Natural killer cell (primary cell): Measurements from ENCODE around the gene SHMT2. TPM values are rescaled to one million over a fixed set of nuclear protein-coding genes. Genes with fewer than 3 reads are reported as not detected.

Experiments
- ATAC-seq, 3 donors: fragments of 150-1000 bp in 2 of 3; fragments of 200-7000 bp in 1 of 3; cut with Tn5 transposase; 1 replicate in 1 of 3; 2 replicates in 2 of 3; pipeline ENCODE4 v1.10.0; 2021; ENCODE audit warnings: mild to moderate bottlenecking in 2 of 3, moderate library complexity in 2 of 3
- DNase-seq, 2 donors: peaks; one replicate each; pipeline versions ENCODE4 v3.0.0 to v3.0.0-alpha.2; 2013 to 2021; ENCODE audit warnings: mixed read lengths in 1 of 2
- H3K27ac ChIP-seq: one replicate; pipeline ENCODE4 v1.5.1; 2013; ENCODE audit warnings: mild to moderate bottlenecking, low read length
- H3K27me3 ChIP-seq: one replicate; pipeline ENCODE4 v1.6.1; 2013; ENCODE audit warnings: low read length; ENCODE audit not compliant: control insufficient read depth, insufficient read depth
- H3K36me3 ChIP-seq: one replicate; pipeline ENCODE4 v1.6.1; 2013; ENCODE audit warnings: low read length; ENCODE audit not compliant: control insufficient read depth, insufficient read depth
- H3K4me1 ChIP-seq: one replicate; pipeline ENCODE4 v1.6.1; 2013; ENCODE audit warnings: low read length; ENCODE audit not compliant: control insufficient read depth, insufficient read depth
- H3K4me3 ChIP-seq: one replicate; pipeline ENCODE4 v1.5.1; 2013; ENCODE audit warnings: low read length
- H3K9me3 ChIP-seq: one replicate; pipeline ENCODE4 v1.6.1; 2013; ENCODE audit warnings: low read length; ENCODE audit not compliant: control insufficient read depth, insufficient read depth
- H3K27ac Mint-ChIP-seq, 2 donors: one replicate each; pipeline ENCODE4 v1.8.0; 2022; ENCODE audit warnings: mild to moderate bottlenecking in 2 of 2, mixed read lengths in 2 of 2, moderate library complexity in 1 of 2
- H3K27me3 Mint-ChIP-seq, 2 donors: one replicate each; pipeline ENCODE4 v1.8.0; 2022; ENCODE audit warnings: low read depth in 2 of 2, mixed read lengths in 2 of 2
- H3K36me3 Mint-ChIP-seq: one replicate; pipeline ENCODE4 v1.8.0; 2022; ENCODE audit warnings: mixed read lengths
- H3K4me1 Mint-ChIP-seq, 2 donors: one replicate each; pipeline ENCODE4 v1.8.0; 2022; ENCODE audit warnings: mixed read lengths in 2 of 2
- H3K4me3 Mint-ChIP-seq: one replicate; pipeline ENCODE4 v1.8.0; 2022; ENCODE audit warnings: mild to moderate bottlenecking, moderate library complexity, mixed read lengths
- H3K9me3 Mint-ChIP-seq, 2 donors: one replicate each; pipeline ENCODE4 v1.8.0; 2022; ENCODE audit warnings: mixed read lengths in 2 of 2
- WGBS: methylation state at CpG from one replicate; pipeline ENCODE4 v1.1.7; 2013; ENCODE audit warnings: missing lambda C conversion rate; ENCODE audit not compliant: insufficient coverage; 5-methylcytosine and 5-hydroxymethylcytosine counted together
- intact Hi-C: fragments of 100-400 bp; cut with micrococcal nuclease; formaldehyde crosslinking; loops from one replicate; pipeline ENCODE4 v1.14.2; 2022
- total RNA-seq, 4 donors: library from RNA; stranded (reverse); fragments of 120-200 nt in 1 of 4; gene quantifications; one replicate each; pipeline versions ENCODE4 v1.2.3 to v1.2.4, GENCODE V29; 2013 to 2022
- TF ChIP-seq, protein P1 (sequence below): fragments of 200-600 bp; IDR thresholded peaks from one replicate; pipeline ENCODE4 v1.8.0; 2022; ENCODE audit warnings: antibody characterized with exemption

Gene SHMT2
- total RNA-seq, 3 donors from 2014 or later (not counting 1 experiment from before 2014, with no cell fraction given): 28.6 to 39.3 (median 34.9) TPM

DNA sequence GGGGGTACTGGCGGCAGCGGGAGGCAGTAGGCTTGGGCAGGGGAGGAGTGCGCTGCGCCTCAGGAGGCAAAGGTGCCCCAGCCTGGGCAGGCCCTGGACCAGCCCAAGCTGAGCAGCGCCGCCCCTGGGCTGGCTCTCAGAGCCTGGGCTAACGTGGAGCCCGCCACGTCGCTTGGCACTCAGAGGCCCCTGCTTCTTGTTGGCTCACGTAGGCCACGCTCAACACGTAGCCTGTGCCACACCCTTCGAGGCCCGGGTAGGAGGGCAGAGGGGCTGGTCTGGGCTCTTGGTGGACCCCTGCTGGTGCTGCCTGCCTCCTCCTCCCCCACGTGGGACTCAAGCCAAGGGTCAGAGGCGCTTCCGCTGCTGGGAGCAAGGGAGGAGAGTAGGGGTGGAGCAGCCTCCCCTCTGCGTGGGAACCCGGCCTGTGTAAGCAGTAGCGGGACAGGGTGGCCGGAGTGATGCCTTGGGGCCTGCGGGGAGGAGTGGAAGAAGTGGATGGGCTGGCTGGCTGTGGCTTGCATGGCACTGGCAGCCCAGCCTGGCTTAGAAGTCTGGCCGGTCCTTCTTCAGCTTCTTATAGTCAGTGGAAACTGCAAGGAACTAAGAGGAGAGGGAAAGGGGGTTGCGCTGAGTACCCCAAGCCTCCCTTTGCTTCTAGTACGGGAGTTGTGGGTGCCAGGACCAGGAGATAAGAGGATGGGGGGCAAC is 5.7 kb downstream of the SHMT2 start:
- no peak overlapping the region for H3K4me3 Mint-ChIP-seq

DNA sequence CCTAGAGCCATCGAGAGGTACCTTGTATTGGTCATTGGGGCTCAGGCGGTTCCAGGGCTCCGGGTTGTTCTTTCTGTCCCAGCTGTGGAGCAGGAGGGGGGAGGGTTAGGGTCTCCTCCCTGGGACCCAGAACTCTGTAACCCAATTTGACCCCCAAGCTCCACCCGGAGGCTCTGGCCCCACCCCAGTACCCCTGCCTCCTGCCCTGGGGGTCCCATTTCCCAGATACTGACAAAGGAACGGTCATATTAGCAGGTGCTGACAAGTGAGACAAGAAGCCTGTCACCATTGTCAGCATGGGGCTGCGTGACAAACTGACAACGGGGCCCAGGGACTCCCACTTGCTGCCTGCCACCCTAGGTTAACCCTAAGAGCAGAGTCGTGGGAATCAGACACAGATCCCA is 6.2 kb downstream of the SHMT2 start:
- WGBS: 62% methylated on average over 8 of the region's 8 CpGs
- Histone ChIP-seq H3K27ac (peak overlapping the region; percentile 35), H3K4me3 (no peak overlapping the region), H3K4me1 (peaks cover 70% of the 10 kb centered on the region), H3K27me3 (peaks cover 51% of the 10 kb centered on the region), H3K36me3 (peaks cover 31% of the 10 kb centered on the region), H3K9me3 (no peaks in the 10 kb centered on the region)
- no peak for DNase-seq
- Mint-ChIP-seq H3K4me3 (no peak overlapping the region), H3K36me3 (peaks cover 9% of the 10 kb centered on the region), H3K4me1 (peaks cover 30 to 49% of the 10 kb centered on the region in 2 donors), H3K9me3 (no peaks in the 10 kb centered on the region), H3K27ac (no peak overlapping the region), H3K27me3 (peaks cover 39 to 45% of the 10 kb centered on the region in 2 donors)
- intact Hi-C loops: no loop called here
- TF ChIP-seq, protein P1, sequence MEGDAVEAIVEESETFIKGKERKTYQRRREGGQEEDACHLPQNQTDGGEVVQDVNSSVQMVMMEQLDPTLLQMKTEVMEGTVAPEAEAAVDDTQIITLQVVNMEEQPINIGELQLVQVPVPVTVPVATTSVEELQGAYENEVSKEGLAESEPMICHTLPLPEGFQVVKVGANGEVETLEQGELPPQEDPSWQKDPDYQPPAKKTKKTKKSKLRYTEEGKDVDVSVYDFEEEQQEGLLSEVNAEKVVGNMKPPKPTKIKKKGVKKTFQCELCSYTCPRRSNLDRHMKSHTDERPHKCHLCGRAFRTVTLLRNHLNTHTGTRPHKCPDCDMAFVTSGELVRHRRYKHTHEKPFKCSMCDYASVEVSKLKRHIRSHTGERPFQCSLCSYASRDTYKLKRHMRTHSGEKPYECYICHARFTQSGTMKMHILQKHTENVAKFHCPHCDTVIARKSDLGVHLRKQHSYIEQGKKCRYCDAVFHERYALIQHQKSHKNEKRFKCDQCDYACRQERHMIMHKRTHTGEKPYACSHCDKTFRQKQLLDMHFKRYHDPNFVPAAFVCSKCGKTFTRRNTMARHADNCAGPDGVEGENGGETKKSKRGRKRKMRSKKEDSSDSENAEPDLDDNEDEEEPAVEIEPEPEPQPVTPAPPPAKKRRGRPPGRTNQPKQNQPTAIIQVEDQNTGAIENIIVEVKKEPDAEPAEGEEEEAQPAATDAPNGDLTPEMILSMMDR: no peak
- ATAC-seq: no peak

More for the DNA sequence above, 5.7 kb downstream of the SHMT2 start:
- peaks cover 30 to 49% of the 10 kb centered on the region in 2 donors for H3K4me1 Mint-ChIP-seq
- H3K27ac Mint-ChIP-seq: no peak overlapping the region
- ATAC-seq (no peak), DNase-seq (peak in 1 of 2 donors; percentile 19)
- peaks cover 70% of the 10 kb centered on the region for H3K4me1 ChIP-seq
- WGBS: 89% methylated on average over 26 of the region's 26 CpGs
- H3K36me3 Mint-ChIP-seq: peaks cover 9% of the 10 kb centered on the region
- peaks cover 31% of the 10 kb centered on the region for H3K36me3 ChIP-seq
- peak overlapping the region; percentile 35 for H3K27ac ChIP-seq
- TF ChIP-seq, protein P1: no peak
- no peak overlapping the region for H3K4me3 ChIP-seq
- no peaks in the 10 kb centered on the region for H3K9me3 ChIP-seq
- intact Hi-C loops: no loop called here
- H3K27me3 ChIP-seq: peaks cover 46% of the 10 kb centered on the region
- no peaks in the 10 kb centered on the region for H3K9me3 Mint-ChIP-seq
- H3K27me3 Mint-ChIP-seq: peaks cover 33 to 39% of the 10 kb centered on the region in 2 donors

GRCh38 chr12:57236201-57236924 is 6.9 kb downstream of the SHMT2 start:
- Histone ChIP-seq H3K4me1 (peaks cover 71% of the 10 kb centered on the region), H3K9me3 (no peaks in the 10 kb centered on the region), H3K27ac (no peak overlapping the region), H3K4me3 (no peak overlapping the region), H3K27me3 (peaks cover 58% of the 10 kb centered on the region), H3K36me3 (peaks cover 30% of the 10 kb centered on the region)
- ATAC-seq (no peak), DNase-seq (no peak)
- peaks cover 9% of the 10 kb centered on the region for H3K36me3 Mint-ChIP-seq
- no peak overlapping the region for H3K27ac Mint-ChIP-seq
- H3K9me3 Mint-ChIP-seq: no peaks in the 10 kb centered on the region
- intact Hi-C loops: no loop called here
- 14% methylated on average over 40 of the region's 40 CpGs for WGBS
- TF ChIP-seq, protein P1: no peak
- no peak overlapping the region for H3K4me3 Mint-ChIP-seq
- peaks cover 33 to 53% of the 10 kb centered on the region in 2 donors for H3K4me1 Mint-ChIP-seq
- peaks cover 45 to 51% of the 10 kb centered on the region in 2 donors for H3K27me3 Mint-ChIP-seq
